Neural progenitor cell (in vitro differentiated cells): ENCODE data around the gene SPSB4. TPM values are rescaled to one million over a fixed set of nuclear protein-coding genes. Genes with fewer than 3 reads are reported as not detected.
A peak's percentile ranks its signal among the peaks of the same experiment; 100 is the strongest.

ENCODE experiments used
- DNase-seq: peaks from one replicate; pipeline ENCODE4 v3.0.0-alpha.2; 2016; ENCODE audit warnings: low spot score
- H2AFZ ChIP-seq: fragments of 200-600 bp; sonication (generic); replicated peaks from 2 replicates; pipeline ENCODE4 v1.6.1; 2016; ENCODE audit warnings: antibody characterized with exemption
- H3F3A ChIP-seq: fragments of 200-600 bp; sonication (generic); 2 replicates; pipeline ENCODE4 v1.6.1; 2016; ENCODE audit warnings: antibody characterized with exemption, low read depth
- H3K27ac ChIP-seq: fragments of 200-600 bp; sonication (generic); 2 replicates; pipeline ENCODE4 v1.5.1; 2016; ENCODE audit warnings: mild to moderate bottlenecking
- H3K27me3 ChIP-seq: fragments of 200-600 bp; sonication (generic); 2 replicates; pipeline ENCODE4 v1.6.1; 2016; ENCODE audit warnings: mild to moderate bottlenecking, moderate library complexity
- H3K36me3 ChIP-seq: fragments of 200-600 bp; sonication (generic); 2 replicates; pipeline ENCODE4 v1.5.1; 2016
- H3K4me1 ChIP-seq: fragments of 200-600 bp; sonication (generic); 2 replicates; pipeline ENCODE4 v1.6.1; 2016; ENCODE audit warnings: mixed run types
- H3K4me2 ChIP-seq: fragments of 200-600 bp; sonication (generic); 2 replicates; pipeline ENCODE4 v1.6.1; 2016
- H3K4me3 ChIP-seq: fragments of 200-600 bp; sonication (generic); 2 replicates; pipeline ENCODE4 v1.5.1; 2016
- H3K79me2 ChIP-seq: fragments of 200-600 bp; sonication (generic); 2 replicates; pipeline ENCODE4 v1.6.1; 2016; ENCODE audit warnings: low read depth
- H3K9ac ChIP-seq: fragments of 200-600 bp; sonication (generic); 2 replicates; pipeline ENCODE4 v1.6.1; 2016
- H3K9me3 ChIP-seq: fragments of 200-600 bp; sonication (generic); 2 replicates; pipeline ENCODE4 v1.5.1; 2016; ENCODE audit warnings: low read depth
- H4K20me1 ChIP-seq: fragments of 200-600 bp; sonication (generic); 2 replicates; pipeline ENCODE4 v1.6.1; 2016; ENCODE audit warnings: low read depth
- H3K27ac Mint-ChIP-seq: 3 replicates; pipeline ENCODE4 v1.8.0; 2021; ENCODE audit warnings: mixed read lengths
- H3K27me3 Mint-ChIP-seq: 2 replicates; pipeline ENCODE4 v1.8.0; 2022; ENCODE audit warnings: low read depth, mild to moderate bottlenecking, inconsistent platforms, moderate library complexity, mixed read lengths; ENCODE audit not compliant: insufficient read depth
- H3K36me3 Mint-ChIP-seq: 3 replicates; pipeline ENCODE4 v1.8.0; 2021; ENCODE audit warnings: mixed read lengths
- H3K4me1 Mint-ChIP-seq: 3 replicates; pipeline ENCODE4 v1.8.0; 2021; ENCODE audit warnings: mixed read lengths
- H3K4me3 Mint-ChIP-seq: 3 replicates; pipeline ENCODE4 v1.8.0; 2021; ENCODE audit warnings: mild to moderate bottlenecking, moderate library complexity, mixed read lengths
- H3K9me3 Mint-ChIP-seq: 3 replicates; pipeline ENCODE4 v1.8.0; 2020; ENCODE audit warnings: mixed read lengths
- CTCF ChIP-seq: fragments of 200-600 bp; sonication (generic); IDR thresholded peaks from 2 replicates; pipeline ENCODE4 v1.5.1; 2017; ENCODE audit warnings: antibody characterized with exemption, mild to moderate bottlenecking
- EZH2 ChIP-seq: fragments of 200-600 bp; sonication (generic); IDR thresholded peaks from 2 replicates; pipeline ENCODE4 v1.6.1; 2017; ENCODE audit warnings: antibody characterized with exemption, mild to moderate bottlenecking, moderate library complexity
- EZH2phosphoT487 ChIP-seq: fragments of 200-600 bp; sonication (generic); IDR thresholded peaks from 2 replicates; pipeline ENCODE4 v1.6.1; 2017; ENCODE audit warnings: antibody characterized with exemption
- total RNA-seq: library from RNA; depleted of rRNA; stranded (reverse); fragments of >200 nt; gene quantifications from 2 replicates; pipeline ENCODE4 v1.2.3, GENCODE V29; 2015; ENCODE audit warnings: low replicate concordance

The SPSB4 gene
- total RNA-seq, 1 donor from 2014 or later = 4.9 TPM

GRCh38 chr3:141192345-141192744 is 141.2 kb downstream of the SPSB4 start:
- Mint-ChIP-seq H3K27ac (no peak overlapping the region), H3K9me3 (peaks cover 4% of the 10 kb centered on the region), H3K36me3 (no peaks in the 10 kb centered on the region), H3K27me3 (peaks cover 6% of the 10 kb centered on the region), H3K4me3 (no peak overlapping the region), H3K4me1 (peaks cover 8% of the 10 kb centered on the region)
- Histone ChIP-seq H3K27me3 (no peaks in the 10 kb centered on the region), H3K9ac (no peak overlapping the region), H2AFZ (peak overlapping the region; percentile 71), H3K4me1 (no peaks in the 10 kb centered on the region), H3F3A (no peaks in the 10 kb centered on the region), H3K79me2 (no peaks in the 10 kb centered on the region), H3K4me3 (no peak overlapping the region), H3K36me3 (no peaks in the 10 kb centered on the region), H3K4me2 (no peak overlapping the region), H4K20me1 (no peaks in the 10 kb centered on the region), H3K9me3 (no peaks in the 10 kb centered on the region), H3K27ac (no peak overlapping the region)
- DNase-seq = peak; percentile 95
- no peak for TF ChIP-seq EZH2phosphoT487
- no peak for TF ChIP-seq EZH2
- TF ChIP-seq CTCF = peak; percentile 99

GRCh38 chr3:141193066-141193830 is 142.1 kb downstream of the SPSB4 start:
- Mint-ChIP-seq H3K4me3 (no peak overlapping the region), H3K36me3 (no peaks in the 10 kb centered on the region), H3K27ac (no peak overlapping the region), H3K9me3 (peaks cover 4% of the 10 kb centered on the region), H3K4me1 (peaks cover 8% of the 10 kb centered on the region), H3K27me3 (peaks cover 6% of the 10 kb centered on the region)
- H3K4me1 ChIP-seq = no peaks in the 10 kb centered on the region
- TF ChIP-seq EZH2phosphoT487 (no peak), EZH2 (no peak), CTCF (no peak)
- no peak overlapping the region for H3K4me2 ChIP-seq
- H2AFZ ChIP-seq = no peak overlapping the region
- no peaks in the 10 kb centered on the region for H4K20me1 ChIP-seq
- no peak for DNase-seq
- peaks cover 6% of the 10 kb centered on the region for H3K27me3 ChIP-seq
- H3K4me3 ChIP-seq = no peak overlapping the region
- H3K9me3 ChIP-seq = no peaks in the 10 kb centered on the region
- no peak overlapping the region for H3K9ac ChIP-seq
- H3K79me2 ChIP-seq = no peaks in the 10 kb centered on the region
- H3K36me3 ChIP-seq = no peaks in the 10 kb centered on the region
- no peaks in the 10 kb centered on the region for H3F3A ChIP-seq
- H3K27ac ChIP-seq = no peak overlapping the region

Other genes with a start within 250 kb of the SPSB4 start
- 154 and 203 TPM in 2 replicates for gene SLC25A36, start 109.5 kb upstream of the SPSB4 start, total RNA-seq
- 30.5 and 36.3 TPM in 2 replicates for gene PXYLP1, start 180.5 kb downstream of the SPSB4 start, total RNA-seq